GM19239 (cell line): ENCODE data around the gene MAPK13.
A peak's percentile ranks its signal among the peaks of the same experiment; 100 is the strongest.

ENCODE experiments used
- DNase-seq: peaks from one replicate; pipeline ENCODE4 v3.0.0; 2011; ENCODE audit warnings: low spot score; ENCODE audit not compliant: insufficient read length
- FAIRE-seq: peaks from 2 replicates; lab custom pipeline; 2011; peaks lifted over from hg19 to GRCh38; lab: Jason Lieb, UNC

The MAPK13 gene

GRCh38 chr6:36142971-36143838, 12.9 kb downstream of the MAPK13 start:
- DNase-seq (no peak), FAIRE-seq (no peak)

GRCh38 chr6:36145495-36145894, 15.2 kb downstream of the MAPK13 start:
- FAIRE-seq: no peak
- no peak for DNase-seq

- FAIRE-seq (no peak), DNase-seq (no peak)
Measured at GRCh38 chr6:36147294-36147693, 17.0 kb downstream of the MAPK13 start.

GRCh38 chr6:36149476-36149875, 19.2 kb downstream of the MAPK13 start:
- FAIRE-seq (no peak), DNase-seq (no peak)

- DNase-seq (no peak), FAIRE-seq (no peak)
Measured at GRCh38 chr6:36150283-36150682, 20.0 kb downstream of the MAPK13 start.

- FAIRE-seq: no peak
- DNase-seq: no peak
Measured at GRCh38 chr6:36154286-36154685, 24.0 kb downstream of the MAPK13 start.

- DNase-seq (no peak), FAIRE-seq (no peak)
Measured at GRCh38 chr6:36155662-36156061, 25.3 kb downstream of the MAPK13 start.

- FAIRE-seq: no peak
- no peak for DNase-seq
Measured at GRCh38 chr6:36160147-36160760, 29.9 kb downstream of the MAPK13 start.

- FAIRE-seq (peak; percentile 63), DNase-seq (no peak)
Measured at GRCh38 chr6:36169023-36170007, 39.0 kb downstream of the MAPK13 start.

- DNase-seq (no peak), FAIRE-seq (no peak)
Measured at GRCh38 chr6:36170704-36171103, 40.4 kb downstream of the MAPK13 start.

- peak; percentile 88 for FAIRE-seq
- no peak for DNase-seq
Measured at GRCh38 chr6:36171573-36171972, 41.3 kb downstream of the MAPK13 start.

GRCh38 chr6:36177166-36177565, 46.9 kb downstream of the MAPK13 start:
- DNase-seq (no peak), FAIRE-seq (no peak)

GRCh38 chr6:36178544-36178943, 48.2 kb downstream of the MAPK13 start:
- DNase-seq: no peak
- no peak for FAIRE-seq

GRCh38 chr6:36180126-36180525, 49.8 kb downstream of the MAPK13 start:
- FAIRE-seq: no peak
- no peak for DNase-seq

- FAIRE-seq (no peak), DNase-seq (no peak)
Measured at GRCh38 chr6:36184311-36184710, 54.0 kb downstream of the MAPK13 start.

GRCh38 chr6:36186199-36186598, 55.9 kb downstream of the MAPK13 start:
- DNase-seq: no peak
- no peak for FAIRE-seq

- DNase-seq: no peak
- no peak for FAIRE-seq
Measured at GRCh38 chr6:36187446-36187845, 57.1 kb downstream of the MAPK13 start.
